Measurements from ENCODE around the gene SPTAN1. TPM values are rescaled to one million over a fixed set of nuclear protein-coding genes. Genes with fewer than 3 reads are reported as not detected.

The SPTAN1 gene
- total RNA-seq, 1 donor from 2014 or later, result 237 TPM

DNA sequence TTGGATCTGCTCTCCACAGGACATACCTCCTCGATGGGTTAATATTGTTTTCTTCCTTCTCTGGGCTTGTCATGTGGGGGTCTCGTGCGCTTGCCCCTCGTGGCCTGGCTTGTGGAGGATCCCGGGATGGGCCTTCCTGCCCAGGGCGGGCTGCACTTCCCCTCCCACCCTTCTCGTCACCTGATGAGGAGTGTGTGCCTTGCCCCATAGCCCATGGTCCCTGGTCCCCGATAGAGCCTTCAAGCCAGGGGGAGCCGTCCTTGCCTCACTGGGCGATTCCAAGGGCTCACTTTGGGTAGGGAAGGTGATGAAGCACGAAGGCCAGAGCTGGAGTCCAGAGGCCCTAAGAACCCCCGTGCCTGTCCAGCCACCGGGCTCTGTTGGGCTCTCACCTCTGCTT, 75.5 kb downstream of the SPTAN1 start:
- Mint-ChIP-seq H3K9me3 (no peaks in the 10 kb centered on the region), H3K4me1 (no peaks in the 10 kb centered on the region), H3K27me3 (no peaks in the 10 kb centered on the region), H3K27ac (no peak overlapping the region), H3K4me3 (no peak overlapping the region), H3K36me3 (ENCODE audit: low read depth) (peaks cover 81% of the 10 kb centered on the region)
- intact Hi-C loops (cut with micrococcal nuclease), result no loop called here
- ATAC-seq (ENCODE audit: low read depth) (no peak), DNase-seq (no peak)
- ChIA-PET POLR2A (no interaction called here), CTCF (no interaction called here)
- TF ChIP-seq, protein P1, sequence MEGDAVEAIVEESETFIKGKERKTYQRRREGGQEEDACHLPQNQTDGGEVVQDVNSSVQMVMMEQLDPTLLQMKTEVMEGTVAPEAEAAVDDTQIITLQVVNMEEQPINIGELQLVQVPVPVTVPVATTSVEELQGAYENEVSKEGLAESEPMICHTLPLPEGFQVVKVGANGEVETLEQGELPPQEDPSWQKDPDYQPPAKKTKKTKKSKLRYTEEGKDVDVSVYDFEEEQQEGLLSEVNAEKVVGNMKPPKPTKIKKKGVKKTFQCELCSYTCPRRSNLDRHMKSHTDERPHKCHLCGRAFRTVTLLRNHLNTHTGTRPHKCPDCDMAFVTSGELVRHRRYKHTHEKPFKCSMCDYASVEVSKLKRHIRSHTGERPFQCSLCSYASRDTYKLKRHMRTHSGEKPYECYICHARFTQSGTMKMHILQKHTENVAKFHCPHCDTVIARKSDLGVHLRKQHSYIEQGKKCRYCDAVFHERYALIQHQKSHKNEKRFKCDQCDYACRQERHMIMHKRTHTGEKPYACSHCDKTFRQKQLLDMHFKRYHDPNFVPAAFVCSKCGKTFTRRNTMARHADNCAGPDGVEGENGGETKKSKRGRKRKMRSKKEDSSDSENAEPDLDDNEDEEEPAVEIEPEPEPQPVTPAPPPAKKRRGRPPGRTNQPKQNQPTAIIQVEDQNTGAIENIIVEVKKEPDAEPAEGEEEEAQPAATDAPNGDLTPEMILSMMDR (IDR thresholded peaks at IDR 0.05), result no peak

DNA sequence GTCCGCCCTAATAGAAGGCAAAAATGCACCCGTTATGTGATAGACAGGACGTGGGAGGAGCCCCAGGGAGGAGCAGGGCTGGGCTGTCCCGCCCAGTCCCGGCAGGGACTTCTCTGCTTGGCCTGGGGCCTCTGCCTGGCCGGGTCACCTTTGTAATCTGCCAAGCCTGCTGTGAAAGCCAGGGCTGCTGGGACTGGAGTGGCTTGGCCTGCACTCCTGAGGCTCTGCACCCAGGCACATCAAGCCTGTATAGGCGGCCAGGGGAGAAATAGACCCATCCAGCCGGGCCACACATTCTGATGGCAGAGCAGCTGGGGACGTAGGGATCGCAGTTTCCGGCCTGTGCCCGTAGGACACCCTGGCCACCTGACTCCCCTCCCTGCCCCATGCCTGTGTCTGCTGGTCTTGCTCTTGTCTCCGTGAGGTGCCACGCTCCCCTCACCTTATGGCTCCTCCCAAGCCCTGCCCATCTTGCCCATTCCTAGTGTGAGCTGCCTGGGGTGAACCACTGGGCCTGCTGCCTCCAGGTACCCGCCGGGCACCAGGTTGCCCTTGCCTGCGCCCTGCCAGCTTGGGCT, 76.2 kb downstream of the SPTAN1 start:
- Mint-ChIP-seq H3K4me1 (no peaks in the 10 kb centered on the region), H3K27me3 (no peaks in the 10 kb centered on the region), H3K36me3 (ENCODE audit: low read depth) (peaks cover 85% of the 10 kb centered on the region), H3K9me3 (no peaks in the 10 kb centered on the region), H3K4me3 (no peak overlapping the region), H3K27ac (no peak overlapping the region)
- no peak for ATAC-seq (ENCODE audit: low read depth)
- POLR2A ChIA-PET, result no interaction called here
- CTCF ChIA-PET, result no interaction called here
- intact Hi-C loops (cut with micrococcal nuclease), result no loop called here
- no peak for DNase-seq
- TF ChIP-seq, protein P1 (IDR thresholded peaks at IDR 0.05), result no peak

DNA sequence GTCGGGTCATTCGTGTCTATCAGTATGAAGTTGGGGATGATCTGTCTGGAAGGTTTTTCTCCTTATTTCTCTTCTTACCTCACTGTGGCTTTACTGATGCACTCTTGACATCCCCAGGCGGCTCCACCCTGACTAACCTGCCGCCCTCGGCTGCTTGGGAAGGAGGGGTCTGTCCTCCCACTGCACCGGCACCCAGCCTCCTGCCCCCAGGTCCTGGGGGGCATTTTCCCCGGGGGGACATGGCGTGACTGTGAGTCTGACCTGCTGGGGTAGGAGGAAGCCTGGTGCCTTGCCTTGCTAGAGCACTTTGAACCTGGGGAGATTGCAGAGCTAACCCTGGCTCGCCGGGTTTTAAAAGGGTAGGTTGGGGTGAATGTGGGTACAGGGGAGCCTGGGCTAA, 76.7 kb downstream of the SPTAN1 start:
- ChIA-PET CTCF (no interaction called here), POLR2A (no interaction called here)
- no peak for DNase-seq
- intact Hi-C loops (cut with micrococcal nuclease), result no loop called here
- no peaks in the 10 kb centered on the region for H3K9me3 Mint-ChIP-seq
- peaks cover 89% of the 10 kb centered on the region for H3K36me3 Mint-ChIP-seq (ENCODE audit: low read depth)
- H3K4me3 Mint-ChIP-seq, result no peak overlapping the region
- H3K27me3 Mint-ChIP-seq, result no peaks in the 10 kb centered on the region
- ATAC-seq (ENCODE audit: low read depth), result no peak
- no peaks in the 10 kb centered on the region for H3K4me1 Mint-ChIP-seq
- TF ChIP-seq, protein P1 (IDR thresholded peaks at IDR 0.05), result no peak
- H3K27ac Mint-ChIP-seq, result no peak overlapping the region

DNA sequence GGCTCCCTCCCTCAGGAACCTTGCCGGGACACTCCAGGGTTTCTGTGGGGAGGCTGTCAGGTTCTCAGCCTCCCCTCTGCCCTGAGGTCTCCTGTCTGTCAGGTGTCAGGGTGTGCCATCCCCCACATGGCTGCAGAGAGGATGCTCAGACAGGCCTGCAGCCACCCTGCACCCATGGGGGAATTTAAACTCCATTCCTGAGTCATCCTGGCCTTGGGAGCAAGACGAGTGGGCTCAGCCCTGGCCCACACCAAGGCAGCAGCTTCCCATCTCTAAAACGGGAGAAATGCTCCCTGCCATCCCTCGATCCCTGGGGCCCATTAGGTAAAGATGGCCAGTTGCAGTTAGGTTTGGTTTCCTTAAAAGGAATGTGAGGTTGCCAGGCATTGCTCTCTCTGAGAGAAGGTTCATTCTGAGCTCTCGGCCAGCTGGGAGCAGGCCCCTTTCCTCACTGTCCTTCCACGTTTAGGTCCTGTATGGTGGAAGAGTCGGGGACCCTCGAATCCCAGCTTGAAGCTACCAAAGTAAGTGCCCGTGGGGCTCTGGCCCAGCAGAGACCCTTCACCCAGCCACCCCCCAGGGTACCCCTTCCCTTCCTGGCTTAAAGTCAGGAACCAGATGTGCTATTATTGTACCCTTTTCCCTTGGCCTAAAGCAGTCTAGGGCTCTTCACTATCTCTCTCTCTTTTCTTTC, 77.6 kb downstream of the SPTAN1 start:
- no peaks in the 10 kb centered on the region for H3K4me1 Mint-ChIP-seq
- H3K9me3 Mint-ChIP-seq, result no peaks in the 10 kb centered on the region
- CTCF ChIA-PET, result interaction anchor here (0.6 kb wide), 1 partner anchor 43 kb away, joined by 3 read pairs; no protein-coding TSS in a partner anchor
- H3K36me3 Mint-ChIP-seq (ENCODE audit: low read depth), result peaks cover 86% of the 10 kb centered on the region
- no peak for DNase-seq
- TF ChIP-seq, protein P1 (IDR thresholded peaks at IDR 0.05), result no peak
- H3K27ac Mint-ChIP-seq, result no peak overlapping the region
- intact Hi-C loops (cut with micrococcal nuclease), result no loop called here
- no peak for ATAC-seq (ENCODE audit: low read depth)
- no peak overlapping the region for H3K4me3 Mint-ChIP-seq
- POLR2A ChIA-PET, result no interaction called here
- H3K27me3 Mint-ChIP-seq, result no peaks in the 10 kb centered on the region

DNA sequence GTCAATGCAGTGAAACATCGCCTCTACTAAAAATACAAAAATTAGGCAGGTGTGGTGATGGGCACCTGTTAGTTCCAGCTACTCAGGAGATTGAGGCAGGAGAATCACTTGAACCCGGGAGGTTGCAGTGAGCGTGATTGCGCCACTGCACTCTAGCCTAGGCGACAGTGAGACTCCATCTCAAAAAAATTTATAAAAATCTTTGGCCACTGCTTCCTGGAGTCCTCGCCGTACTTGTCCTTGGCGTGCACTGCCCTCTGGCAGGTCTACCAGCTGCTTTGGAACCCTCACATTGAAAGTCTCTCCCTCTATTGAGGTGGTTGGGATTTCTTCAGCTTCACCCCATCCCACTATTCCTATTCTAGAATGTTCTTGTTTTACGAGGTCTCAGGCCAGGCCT, 79.2 kb downstream of the SPTAN1 start:
- Mint-ChIP-seq H3K36me3 (ENCODE audit: low read depth) (peaks cover 76% of the 10 kb centered on the region), H3K4me3 (no peak overlapping the region), H3K27me3 (no peaks in the 10 kb centered on the region), H3K9me3 (no peaks in the 10 kb centered on the region), H3K27ac (no peak overlapping the region), H3K4me1 (no peaks in the 10 kb centered on the region)
- intact Hi-C loops (cut with micrococcal nuclease), result no loop called here
- ChIA-PET CTCF (no interaction called here), POLR2A (interaction anchor here (0.9 kb wide), 1 partner anchor 92 kb away, joined by 3 read pairs; the partner anchor contains the start of gene ZDHHC12)
- DNase-seq, result no peak
- ATAC-seq (ENCODE audit: low read depth), result no peak
- TF ChIP-seq, protein P1 (IDR thresholded peaks at IDR 0.05), result no peak

Data from activated B cell treated with CpG ODN at 0.5 μM for 24 hours (primary cell).